Activated CD8-positive, alpha-beta T cell treated with anti-CD3 and anti-CD28 coated beads, Interleukin-2, amount 10 ng/mL, durations not matched to agents 7 days and 5 days (primary cell): ENCODE results near the gene GLRX2. TPM values are rescaled to one million over a fixed set of nuclear protein-coding genes. Genes with fewer than 3 reads are reported as not detected.
"Not testable (repeated sequence)": the region's sequence is repeated elsewhere in the genome, so short reads cannot be mapped to it uniquely, and the experiment has no call there.

Experiments
- ATAC-seq: fragments of 150-1000 bp; cut with Tn5 transposase; one replicate; pipeline ENCODE4 v1.10.0; 2021; ENCODE audit warnings: moderate library complexity
- CTCF ChIA-PET: fragments of 350-600 bp; sonication (Branson Sonifier 250); formaldehyde crosslinking; loops from one replicate; lab custom pipeline; 2021; ENCODE audit warnings: antibody characterized with exemption; lab: Charles Lee
- POLR2A ChIA-PET: fragments of 350-600 bp; sonication (Branson Sonifier 250); formaldehyde crosslinking; loops from one replicate; lab custom pipeline; 2021; ENCODE audit warnings: antibody characterized with exemption; lab: Charles Lee
- DNase-seq: peaks from one replicate; pipeline ENCODE4 v3.0.0-alpha.2; 2020
- H3K27ac Mint-ChIP-seq: one replicate; pipeline ENCODE4 v1.8.0; 2021; ENCODE audit warnings: mild to moderate bottlenecking, mixed read lengths
- H3K27me3 Mint-ChIP-seq: one replicate; pipeline ENCODE4 v1.8.0; 2021; ENCODE audit warnings: low read depth, mixed read lengths
- H3K36me3 Mint-ChIP-seq: one replicate; pipeline ENCODE4 v1.8.0; 2021; ENCODE audit warnings: low read depth, mixed read lengths
- H3K4me1 Mint-ChIP-seq: one replicate; pipeline ENCODE4 v1.8.0; 2021; ENCODE audit warnings: low read depth, mixed read lengths
- H3K4me3 Mint-ChIP-seq: one replicate; pipeline ENCODE4 v1.8.0; 2021; ENCODE audit warnings: mild to moderate bottlenecking, mixed read lengths
- H3K9me3 Mint-ChIP-seq: one replicate; pipeline ENCODE4 v1.8.0; 2022; ENCODE audit warnings: mixed read lengths; ENCODE audit not compliant: insufficient read depth
- total RNA-seq, 2 experiments: library from RNA; stranded (reverse); gene quantifications; one replicate each; pipeline ENCODE4 v1.2.3, GENCODE V29; 2021

GLRX2 gene
- total RNA-seq, 2 experiments from 2014 or later, result 18.7 to 21.8 TPM

- Mint-ChIP-seq H3K27ac (peak within 1 kb of the TSS; percentile 94), H3K4me3 (peak within 1 kb of the TSS; percentile 99), H3K27me3 (peaks cover 14% of the 10 kb centered on the region), H3K9me3 (no peaks in the 10 kb centered on the region), H3K36me3 (peaks cover 22% of the 10 kb centered on the region), H3K4me1 (peaks cover 45% of the 10 kb centered on the region)
- POLR2A ChIA-PET, result interaction anchor here (1.0 to 2.4 kb wide), 4 partner anchors 17 to 63 kb away, joined by 3 to 20 read pairs (median 4); partner anchors contain the start of genes GLRX2, RO60 and UCHL5
- CTCF ChIA-PET, result interaction anchor here (0.6 to 2.8 kb wide), 11 partner anchors 10 to 315 kb away, joined by 3 to 14 read pairs (median 5); partner anchors contain the start of genes GLRX2, RO60 and UCHL5
- ATAC-seq (peak; percentile 98), DNase-seq (peak; percentile 97)
Observed at GRCh38 chr1:193121616-193122593, 16.7 kb upstream of the GLRX2 start, which contains the start of gene CDC73. CDC73 (plus strand) TSS chr1:193122031; CDS start chr1:193122201, 170 bp downstream.

- POLR2A ChIA-PET, result interaction anchor here (2.4 kb wide), 1 partner anchor 61 kb away, joined by 20 read pairs; the partner anchor contains the start of genes RO60 and UCHL5
- H3K9me3 Mint-ChIP-seq, result no peaks in the 10 kb centered on the region
- ATAC-seq (no peak), DNase-seq (no peak)
- peaks cover 17% of the 10 kb centered on the region for H3K36me3 Mint-ChIP-seq
- H3K4me1 Mint-ChIP-seq, result peaks cover 41% of the 10 kb centered on the region
- CTCF ChIA-PET, result interaction anchor here (0.8 to 2.8 kb wide), 3 partner anchors 17 to 62 kb away, joined by 3 to 14 read pairs (median 13); partner anchors contain the start of genes GLRX2, RO60 and UCHL5
- peak overlapping the region; percentile 70 for H3K27ac Mint-ChIP-seq
- peak overlapping the region; percentile 99 for H3K4me3 Mint-ChIP-seq
- H3K27me3 Mint-ChIP-seq, result peaks cover 14% of the 10 kb centered on the region
Observed at GRCh38 chr1:193120604-193121166, 15.5 kb upstream of the GLRX2 start.

- H3K4me1 Mint-ChIP-seq, result peaks cover 29% of the 10 kb centered on the region
- no peak overlapping the region for H3K4me3 Mint-ChIP-seq
- peaks cover 10% of the 10 kb centered on the region for H3K36me3 Mint-ChIP-seq
- H3K9me3 Mint-ChIP-seq, result no peaks in the 10 kb centered on the region
- ChIA-PET CTCF (interaction anchor here (0.7 to 1.0 kb wide), 2 partner anchors 17 to 961 kb away, joined by 3 read pairs; partner anchors contain the start of gene RGS18), POLR2A (no interaction called here)
- no peak for DNase-seq
- ATAC-seq, result no peak
- H3K27me3 Mint-ChIP-seq, result peaks cover 18% of the 10 kb centered on the region
- H3K27ac Mint-ChIP-seq, result no peak overlapping the region
Observed at GRCh38 chr1:193118803-193119730, 13.9 kb upstream of the GLRX2 start.

GRCh38 chr1:193118194-193118593, 13.0 kb upstream of the GLRX2 start:
- Mint-ChIP-seq H3K9me3 (no peaks in the 10 kb centered on the region), H3K36me3 (peaks cover 8% of the 10 kb centered on the region), H3K4me1 (peaks cover 21% of the 10 kb centered on the region), H3K27me3 (peaks cover 18% of the 10 kb centered on the region), H3K27ac (no peak overlapping the region), H3K4me3 (no peak overlapping the region)
- POLR2A ChIA-PET, result no interaction called here
- DNase-seq (no peak), ATAC-seq (no peak)
- CTCF ChIA-PET, result interaction anchor here (0.7 kb wide), 1 partner anchor 960 kb away, joined by 3 read pairs; the partner anchor contains the start of gene RGS18

GRCh38 chr1:193117167-193117566, 12.0 kb upstream of the GLRX2 start:
- CTCF ChIA-PET, H3K4me3 Mint-ChIP-seq, H3K27ac Mint-ChIP-seq, POLR2A ChIA-PET, H3K9me3 Mint-ChIP-seq, DNase-seq, ATAC-seq, H3K36me3 Mint-ChIP-seq: not testable (repeated sequence)
- Mint-ChIP-seq H3K27me3 (peaks cover 18% of the 10 kb centered on the region), H3K4me1 (peaks cover 16% of the 10 kb centered on the region)

- ATAC-seq (no peak), DNase-seq (no peak)
- peaks cover 23% of the 10 kb centered on the region for H3K27me3 Mint-ChIP-seq
- H3K36me3 Mint-ChIP-seq, result no peaks in the 10 kb centered on the region
- H3K4me1 Mint-ChIP-seq, result peaks cover 9% of the 10 kb centered on the region
- ChIA-PET POLR2A (no interaction called here), CTCF (no interaction called here)
- H3K4me3 Mint-ChIP-seq, result no peak overlapping the region
- no peaks in the 10 kb centered on the region for H3K9me3 Mint-ChIP-seq
- H3K27ac Mint-ChIP-seq, result no peak overlapping the region
Observed at GRCh38 chr1:193115629-193116227, 10.5 kb upstream of the GLRX2 start.

GRCh38 chr1:193114485-193115095, 9.4 kb upstream of the GLRX2 start:
- no peaks in the 10 kb centered on the region for H3K36me3 Mint-ChIP-seq
- no peak overlapping the region for H3K4me3 Mint-ChIP-seq
- POLR2A ChIA-PET, result interaction anchor here (0.6 kb wide), 1 partner anchor 11 kb away, joined by 8 read pairs; no protein-coding TSS in a partner anchor
- peaks cover 26% of the 10 kb centered on the region for H3K27me3 Mint-ChIP-seq
- no peak for DNase-seq
- no peak overlapping the region for H3K27ac Mint-ChIP-seq
- CTCF ChIA-PET, result no interaction called here
- no peak for ATAC-seq
- peaks cover 9% of the 10 kb centered on the region for H3K4me1 Mint-ChIP-seq
- no peaks in the 10 kb centered on the region for H3K9me3 Mint-ChIP-seq

GRCh38 chr1:193113992-193114332, 8.7 kb upstream of the GLRX2 start:
- H3K4me3 Mint-ChIP-seq, result no peak overlapping the region
- no peak for ATAC-seq
- no peaks in the 10 kb centered on the region for H3K36me3 Mint-ChIP-seq
- CTCF ChIA-PET, result no interaction called here
- no peak overlapping the region for H3K27ac Mint-ChIP-seq
- H3K27me3 Mint-ChIP-seq, result peaks cover 23% of the 10 kb centered on the region
- no peak for DNase-seq
- POLR2A ChIA-PET, result no interaction called here
- H3K4me1 Mint-ChIP-seq, result peaks cover 6% of the 10 kb centered on the region
- H3K9me3 Mint-ChIP-seq, result no peaks in the 10 kb centered on the region

GRCh38 chr1:193113258-193113991, 8.2 kb upstream of the GLRX2 start:
- Mint-ChIP-seq H3K4me3 (no peak overlapping the region), H3K36me3 (no peaks in the 10 kb centered on the region), H3K9me3 (no peaks in the 10 kb centered on the region), H3K4me1 (peaks cover under 1% of the 10 kb centered on the region), H3K27me3 (peaks cover 25% of the 10 kb centered on the region), H3K27ac (no peak overlapping the region)
- ChIA-PET CTCF (no interaction called here), POLR2A (no interaction called here)
- DNase-seq, result no peak
- ATAC-seq, result no peak

- no peak overlapping the region for H3K4me3 Mint-ChIP-seq
- POLR2A ChIA-PET, result no interaction called here
- CTCF ChIA-PET, result interaction anchor here (1.0 kb wide), 1 partner anchor 10 kb away, joined by 4 read pairs; no protein-coding TSS in a partner anchor
- H3K36me3 Mint-ChIP-seq, result no peaks in the 10 kb centered on the region
- DNase-seq (no peak), ATAC-seq (no peak)
- H3K9me3 Mint-ChIP-seq, result no peaks in the 10 kb centered on the region
- no peak overlapping the region for H3K27ac Mint-ChIP-seq
- no peaks in the 10 kb centered on the region for H3K4me1 Mint-ChIP-seq
- peaks cover 27% of the 10 kb centered on the region for H3K27me3 Mint-ChIP-seq
Observed at GRCh38 chr1:193111641-193112090, 6.5 kb upstream of the GLRX2 start.
